HCEC 1CT (cell line): Measurements from ENCODE around the gene KIRREL3.

Source experiments
- DNase-seq: peaks from one replicate; pipeline ENCODE4 v3.0.0-alpha.2; 2017

KIRREL3 gene

DNA sequence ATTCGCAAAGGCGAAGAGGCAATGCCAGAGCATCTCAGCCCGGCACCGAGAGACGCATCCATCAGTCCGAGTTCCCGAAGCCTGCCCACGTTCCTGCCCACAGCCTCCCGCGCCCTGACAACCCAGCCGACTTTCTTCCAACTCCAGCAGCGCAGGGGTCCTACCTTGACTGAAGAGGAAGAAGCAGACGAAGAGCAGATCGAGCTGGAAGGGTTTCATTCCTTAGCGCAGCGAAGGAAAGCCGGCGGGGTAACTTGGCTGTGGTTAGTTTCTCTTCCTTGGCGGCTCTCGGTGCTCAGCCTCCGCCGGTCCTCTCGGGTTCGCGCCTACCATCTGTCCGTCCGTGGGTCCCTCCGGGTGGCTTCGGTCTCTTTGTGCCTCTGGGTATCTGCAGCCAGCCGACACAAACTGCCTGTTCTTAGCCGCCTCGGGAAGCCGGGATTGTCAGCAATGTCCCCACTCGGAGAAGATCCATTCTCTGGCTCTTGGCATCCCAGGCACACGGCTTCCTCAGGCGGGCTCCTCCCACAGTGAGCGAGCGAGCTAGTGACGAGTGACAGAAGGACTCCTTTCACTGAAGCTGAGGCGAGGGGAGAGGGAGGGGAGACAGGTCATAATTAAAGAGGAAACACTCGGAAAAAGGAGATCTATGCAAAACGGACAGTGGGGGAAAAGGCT, at the start of gene KIRREL3:
KIRREL3 (minus strand) TSS at position 480 of the 678 bp plus-strand sequence.
- DNase-seq = no peak

DNA sequence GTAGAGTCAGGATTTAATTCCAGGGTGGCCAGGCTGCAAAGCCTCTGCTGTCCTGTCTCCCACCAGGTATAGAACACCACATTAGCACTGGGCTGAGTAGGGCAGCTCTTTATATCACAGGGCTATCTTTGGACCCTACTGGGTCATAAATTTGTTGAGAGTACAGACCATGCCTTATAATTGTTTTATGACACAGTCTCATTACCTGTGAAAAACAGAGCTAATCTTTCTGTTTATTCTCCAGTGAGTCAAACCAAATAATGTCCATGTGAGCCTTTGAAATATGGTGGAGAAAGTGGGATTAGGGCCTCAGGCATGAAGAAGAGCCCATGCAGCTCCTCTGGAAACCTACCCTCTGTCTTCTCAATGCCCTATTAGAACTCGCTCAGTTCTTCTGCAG, 49.6 kb upstream of the KIRREL3 start:
- DNase-seq = no peak

DNA sequence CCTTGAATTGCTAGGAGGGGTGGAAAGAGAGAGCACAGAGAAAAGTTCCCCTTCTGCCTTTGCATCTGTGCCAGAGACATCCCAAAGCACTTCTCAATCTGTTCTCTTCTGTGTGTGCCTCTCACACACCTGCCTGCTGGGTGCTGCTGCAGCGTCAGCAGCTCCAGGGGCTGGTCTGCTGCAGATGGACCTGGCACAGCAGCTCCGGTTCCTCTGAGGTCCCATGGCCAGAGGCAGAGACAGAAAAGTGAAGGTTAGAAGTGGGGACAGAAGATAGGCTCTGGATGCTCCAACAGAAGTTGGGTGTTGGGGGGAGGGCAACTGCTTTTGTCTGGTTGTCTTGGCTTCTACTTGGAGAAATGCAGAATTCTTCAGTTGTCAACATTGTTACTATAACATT, 48.9 kb upstream of the KIRREL3 start:
- no peak for DNase-seq

DNA sequence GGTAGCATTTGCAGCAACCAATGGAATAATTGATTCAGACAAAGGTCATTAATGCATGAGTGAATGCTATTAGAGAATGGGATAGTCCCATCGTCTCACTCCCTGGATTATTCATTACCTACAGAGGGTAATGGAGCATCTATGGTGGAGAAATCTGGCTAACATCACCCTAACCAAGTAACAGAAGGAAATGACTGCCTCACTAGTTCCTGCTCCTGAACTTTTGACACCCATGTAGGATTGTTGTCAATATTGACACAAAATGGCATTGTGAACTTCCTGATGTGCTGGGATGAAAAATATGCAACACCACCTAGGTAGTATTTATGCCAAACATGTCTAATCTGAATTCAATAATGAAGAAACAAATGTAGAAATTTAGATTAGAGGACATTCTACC, 44.0 kb upstream of the KIRREL3 start:
- DNase-seq = no peak

- peak; percentile 62 for DNase-seq
These were observed 41.9 kb upstream of the KIRREL3 start for GRCh38 chr11:127042445-127042844.

GRCh38 chr11:127039591-127039990, 39.0 kb upstream of the KIRREL3 start:
- no peak for DNase-seq

- DNase-seq = no peak
These were observed 37.0 kb upstream of the KIRREL3 start for GRCh38 chr11:127037596-127037995.

DNA sequence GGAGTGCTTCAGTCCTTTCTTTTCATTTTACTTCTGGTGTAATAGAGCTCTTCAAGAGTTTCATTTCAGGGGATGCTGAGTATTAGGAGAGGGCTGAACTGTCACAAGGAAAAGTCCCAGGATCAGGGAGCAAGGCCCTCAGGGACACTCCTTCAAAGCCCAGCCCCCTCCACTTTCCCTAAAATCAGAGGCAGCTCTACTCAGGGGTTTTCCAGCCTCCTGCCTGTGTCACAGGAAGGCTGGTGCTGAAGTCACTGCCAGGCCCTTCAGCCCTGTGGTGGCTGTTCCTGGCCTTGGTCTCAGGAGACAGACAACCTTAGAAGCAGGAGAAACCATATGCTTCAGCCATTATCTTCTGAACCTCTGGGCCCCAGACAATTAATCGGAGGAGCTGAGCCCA, 36.4 kb upstream of the KIRREL3 start:
- no peak for DNase-seq

GRCh38 chr11:127035824-127036223, 35.3 kb upstream of the KIRREL3 start:
- no peak for DNase-seq

GRCh38 chr11:127034973-127035372, 34.4 kb upstream of the KIRREL3 start:
- no peak for DNase-seq

GRCh38 chr11:127028648-127029047, 28.1 kb upstream of the KIRREL3 start:
- no peak for DNase-seq

GRCh38 chr11:127027789-127028188, 27.2 kb upstream of the KIRREL3 start:
- DNase-seq = no peak

DNA sequence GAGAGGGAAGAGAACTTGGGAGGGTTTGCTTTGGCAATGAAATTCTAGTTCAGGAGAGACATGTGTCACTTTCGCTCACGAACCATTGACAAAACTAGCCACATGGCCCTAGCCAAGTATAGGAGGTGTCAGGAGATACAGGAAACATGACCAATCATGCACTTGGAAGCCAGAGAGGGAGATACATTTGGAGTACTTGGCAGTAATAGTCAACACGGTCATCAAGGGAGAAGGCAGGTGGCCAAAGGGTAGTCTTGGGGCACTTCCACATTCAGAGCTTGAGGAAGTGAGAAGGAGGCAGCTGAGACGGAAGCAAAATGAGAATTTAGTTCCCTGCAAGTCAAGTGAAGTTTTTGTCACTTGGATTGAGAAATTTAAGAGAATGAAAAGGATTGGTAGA, 26.4 kb upstream of the KIRREL3 start:
- no peak for DNase-seq

- no peak for DNase-seq
These were observed 23.4 kb upstream of the KIRREL3 start for GRCh38 chr11:127023991-127024390.

DNA sequence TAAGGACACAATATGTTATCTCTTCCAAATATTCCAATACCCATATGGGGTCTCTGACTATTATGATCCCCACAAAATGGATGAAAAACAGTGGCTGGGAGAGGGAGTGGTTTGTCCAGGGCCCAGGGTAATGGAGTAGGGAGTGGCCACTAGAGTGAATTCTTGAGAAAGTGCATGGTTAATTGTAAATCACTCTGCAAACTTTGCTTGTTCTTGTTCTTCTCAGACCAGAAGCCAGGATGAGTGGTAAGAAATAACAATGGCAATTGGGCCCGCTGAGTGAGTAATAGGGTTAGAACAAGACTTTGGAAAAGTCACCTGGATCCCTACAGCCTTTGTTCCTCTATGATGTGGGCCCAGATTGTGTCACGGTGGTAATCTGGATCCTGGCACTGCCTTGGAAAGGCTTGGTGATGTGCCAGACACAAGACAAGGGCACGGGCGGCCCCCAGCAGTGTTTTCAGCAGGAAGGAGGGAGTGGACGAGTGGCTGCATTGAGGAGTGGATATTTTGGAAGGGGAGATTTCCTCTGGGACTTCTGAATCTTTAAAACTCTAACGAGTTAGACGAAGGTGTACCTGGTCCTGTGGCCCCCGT, 18.2 kb upstream of the KIRREL3 start:
- no peak for DNase-seq

GRCh38 chr11:127017482-127017881, 16.9 kb upstream of the KIRREL3 start:
- peak; percentile 79 for DNase-seq

- no peak for DNase-seq
These were observed 13.0 kb upstream of the KIRREL3 start for GRCh38 chr11:127013550-127013949.

DNA sequence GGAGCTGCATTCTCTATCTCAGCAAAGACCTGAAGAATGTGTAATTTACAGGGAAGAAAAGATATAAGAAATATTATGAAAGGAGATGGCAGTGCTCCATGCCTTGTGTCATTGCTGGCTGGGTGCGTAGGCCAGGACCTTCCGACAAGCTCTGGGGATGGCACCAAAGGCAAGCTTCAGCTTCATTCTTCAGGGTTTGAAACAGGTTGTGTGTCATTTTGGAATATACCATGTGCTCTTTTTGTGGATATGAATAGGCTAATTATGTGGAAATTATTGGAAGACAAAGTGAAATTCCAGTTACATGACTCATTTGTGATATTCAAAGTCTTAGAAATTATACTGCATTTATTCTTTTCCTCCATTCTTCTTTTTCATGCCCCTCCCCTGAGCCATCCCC, 5.7 kb upstream of the KIRREL3 start:
- DNase-seq = no peak

DNA sequence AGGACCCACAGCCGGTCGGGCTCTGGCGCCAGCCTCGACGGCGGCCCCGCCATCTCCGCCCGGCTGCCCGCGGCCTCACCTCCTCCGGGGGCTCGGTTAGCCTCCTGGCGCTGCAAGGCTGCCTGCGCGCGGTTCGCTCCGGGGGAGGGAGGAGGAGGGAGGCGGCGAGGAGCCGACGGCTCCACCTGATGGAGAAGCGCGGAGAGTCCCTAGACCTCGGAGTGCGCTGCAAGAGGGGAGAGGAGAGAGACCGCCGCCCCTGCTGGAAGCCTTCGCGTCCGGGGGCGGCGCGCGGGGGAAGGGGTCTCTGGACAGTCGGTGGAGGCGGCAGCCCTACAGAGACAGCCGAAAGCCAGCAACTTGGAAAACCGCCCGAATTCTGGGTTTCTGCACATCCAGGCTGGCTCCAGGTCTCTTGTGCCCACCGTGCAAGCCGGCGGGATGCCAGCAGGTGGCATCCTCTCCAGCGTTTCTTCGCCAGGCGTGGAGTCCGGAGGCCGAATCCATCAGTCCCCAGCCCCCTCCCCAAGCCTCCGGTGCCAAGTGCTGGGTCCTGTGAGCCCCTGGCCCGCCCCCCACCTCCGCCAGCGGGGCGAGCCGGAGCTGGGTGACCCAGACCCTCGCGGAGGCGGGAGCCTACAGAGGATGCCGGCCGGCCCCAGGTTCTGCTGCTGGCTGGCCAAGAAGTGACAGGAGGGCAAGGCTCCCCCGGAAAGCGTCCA, 2.9 kb upstream of the KIRREL3 start:
- no peak for DNase-seq

DNA sequence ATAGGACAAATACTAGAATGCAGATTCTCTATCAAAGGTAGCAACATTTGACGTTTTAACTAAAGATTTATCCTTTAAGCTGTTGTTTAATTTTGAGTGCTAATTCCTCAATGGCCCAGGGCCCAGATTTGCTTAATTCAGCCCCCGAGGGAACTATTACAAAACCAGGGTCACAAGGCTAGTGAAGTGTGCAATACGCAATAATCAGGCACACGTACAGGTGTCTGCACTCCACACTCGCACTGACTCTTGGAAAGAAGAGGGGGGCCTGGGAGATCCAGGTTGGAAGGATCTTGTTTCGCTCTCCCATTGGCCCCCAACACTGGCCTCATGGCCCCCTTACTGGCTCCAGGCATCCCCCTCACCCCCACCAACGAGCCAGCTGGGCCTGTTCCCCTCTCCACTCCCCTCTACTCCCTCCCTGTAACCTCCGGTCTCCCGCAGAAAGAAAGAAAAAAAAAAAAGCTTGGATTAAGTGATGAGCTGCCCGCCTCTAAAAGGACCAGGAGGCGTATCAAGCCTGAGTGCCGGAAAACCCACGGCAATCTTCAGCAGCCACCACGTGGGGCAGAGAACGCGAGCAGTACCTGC, 2.2 kb upstream of the KIRREL3 start:
- DNase-seq = no peak

GRCh38 chr11:127000981-127001380, 411 bp upstream of the KIRREL3 start:
- DNase-seq = no peak

DNA sequence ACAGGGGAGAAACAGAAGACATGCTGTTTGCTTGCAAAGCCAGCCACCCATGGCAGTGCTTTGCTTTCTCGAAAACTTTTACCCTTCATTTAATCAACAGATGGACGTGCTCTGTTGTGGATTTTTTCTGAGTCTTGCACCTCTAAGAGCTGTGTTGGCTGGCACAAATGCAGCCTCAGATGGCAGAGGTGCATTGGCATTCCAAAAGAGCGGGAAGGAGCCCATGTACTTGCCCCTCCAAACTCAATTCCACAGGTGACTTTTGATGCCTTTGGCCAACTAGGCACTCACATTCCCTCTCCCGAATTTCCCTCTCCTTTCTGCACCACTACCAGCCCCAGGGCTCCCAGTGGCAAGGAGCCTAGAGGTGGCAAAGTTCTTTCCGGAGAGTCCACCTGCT, 1.2 kb downstream of the KIRREL3 start:
- no peak for DNase-seq

- DNase-seq = no peak
These were observed 2.9 kb downstream of the KIRREL3 start for GRCh38 chr11:126997641-126998040.

DNA sequence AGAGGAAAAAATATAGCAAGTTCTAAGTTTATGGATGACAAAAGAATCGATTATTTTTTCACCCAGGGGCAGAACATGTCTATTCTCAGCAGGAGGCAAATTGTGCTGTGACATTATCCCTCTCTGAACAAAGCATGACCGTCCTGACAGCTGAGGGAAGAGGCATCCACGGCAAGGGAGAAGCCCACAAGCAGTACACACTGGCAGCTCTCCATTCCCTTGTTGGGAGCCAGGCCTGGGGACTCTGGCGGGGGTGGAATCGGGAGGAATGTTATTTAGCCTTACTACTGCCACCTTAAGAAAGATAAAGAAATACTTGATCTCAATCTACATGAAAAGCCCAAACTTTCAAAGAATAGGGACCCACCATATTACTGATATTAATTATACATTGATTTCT, 3.4 kb downstream of the KIRREL3 start:
- DNase-seq = no peak
